Stimulated activated naive B cell treated with anti-CD40 and anti-IgM and Interleukin-4, amounts not matched to agents 10 μg/mL and 1 μg/mL and 100 μg/mL, for 72 hours (primary cell): ENCODE data around the gene SLC38A4.
"Not testable (repeated sequence)": the region's sequence is repeated elsewhere in the genome, so short reads cannot be mapped to it uniquely, and the experiment has no call there.

Source experiments
- ATAC-seq, 2 donors: fragments of 150-1000 bp; cut with Tn5 transposase; replicated peaks; 2 replicates each; pipeline ENCODE4 v1.10.0; 2021; ENCODE audit warnings: moderate library complexity in 1 of 2
- DNase-seq: peaks from one replicate; pipeline ENCODE4 v3.0.0; 2021
- H3K27ac Mint-ChIP-seq: one replicate; pipeline ENCODE4 v1.8.0; 2022; ENCODE audit warnings: mild to moderate bottlenecking, mixed read lengths
- H3K27me3 Mint-ChIP-seq, 2 donors: one replicate each; pipeline ENCODE4 v1.8.0; 2022; ENCODE audit warnings: mixed read lengths in 2 of 2
- H3K36me3 Mint-ChIP-seq, 2 donors: one replicate each; pipeline ENCODE4 v1.8.0; 2022; ENCODE audit warnings: mixed read lengths in 2 of 2, mild to moderate bottlenecking in 1 of 2
- H3K4me1 Mint-ChIP-seq, 2 donors: one replicate each; pipeline ENCODE4 v1.8.0; 2022; ENCODE audit warnings: mixed read lengths in 2 of 2, mild to moderate bottlenecking in 1 of 2
- H3K4me3 Mint-ChIP-seq, 2 donors: one replicate each; pipeline ENCODE4 v1.8.0; 2022; ENCODE audit warnings: mild to moderate bottlenecking in 2 of 2, mixed read lengths in 2 of 2, moderate library complexity in 1 of 2
- H3K9me3 Mint-ChIP-seq, 2 donors: one replicate each; pipeline ENCODE4 v1.8.0; 2022; ENCODE audit warnings: mixed read lengths in 2 of 2, mild to moderate bottlenecking in 1 of 2

Gene SLC38A4

GRCh38 chr12:46825591-46826414, at the start of gene SLC38A4:
Gene SLC38A4 (minus strand): TSS chr12:46825997. CDS start chr12:46793071, 32,926 bp downstream.
- Mint-ChIP-seq H3K4me3 (no peak within 1 kb of the TSS), H3K9me3 (peaks cover 0 to 3% of the 10 kb centered on the region in 2 donors), H3K27ac (no peak within 1 kb of the TSS), H3K27me3 (peaks cover 52 to 66% of the 10 kb centered on the region in 2 donors), H3K36me3 (no peaks in the 10 kb centered on the region), H3K4me1 (peaks cover 4% of the 10 kb centered on the region in 2 donors)
- ATAC-seq (no peak), DNase-seq (no peak)

- H3K4me1 Mint-ChIP-seq, result no peaks in the 10 kb centered on the region
- no peak overlapping the region for H3K4me3 Mint-ChIP-seq
- DNase-seq, result no peak
- ATAC-seq, result no peak
- peaks cover 11 to 12% of the 10 kb centered on the region in 2 donors for H3K9me3 Mint-ChIP-seq
- no peaks in the 10 kb centered on the region for H3K36me3 Mint-ChIP-seq
- H3K27ac Mint-ChIP-seq, result no peak overlapping the region
- H3K27me3 Mint-ChIP-seq, result peaks cover 27 to 40% of the 10 kb centered on the region in 2 donors
Measured at GRCh38 chr12:46875095-46875494, 49.3 kb upstream of the SLC38A4 start.

- H3K4me1 Mint-ChIP-seq, result no peaks in the 10 kb centered on the region
- ATAC-seq (no peak), DNase-seq (no peak)
- peaks cover 27 to 39% of the 10 kb centered on the region in 2 donors for H3K27me3 Mint-ChIP-seq
- peaks cover 11% of the 10 kb centered on the region in 2 donors for H3K9me3 Mint-ChIP-seq
- no peaks in the 10 kb centered on the region for H3K36me3 Mint-ChIP-seq
- no peak overlapping the region for H3K27ac Mint-ChIP-seq
- H3K4me3 Mint-ChIP-seq, result no peak overlapping the region
Measured at GRCh38 chr12:46874642-46875041, 48.8 kb upstream of the SLC38A4 start.

GRCh38 chr12:46872135-46872534, 46.3 kb upstream of the SLC38A4 start:
- ATAC-seq (no peak), DNase-seq (no peak)
- Mint-ChIP-seq H3K4me3 (no peak overlapping the region), H3K27me3 (peaks cover 21 to 22% of the 10 kb centered on the region in 2 donors), H3K9me3 (peaks cover 4 to 5% of the 10 kb centered on the region in 2 donors), H3K4me1 (no peaks in the 10 kb centered on the region), H3K27ac (no peak overlapping the region), H3K36me3 (no peaks in the 10 kb centered on the region)

GRCh38 chr12:46865311-46865710, 39.5 kb upstream of the SLC38A4 start:
- DNase-seq (no peak), ATAC-seq (no peak)
- H3K27me3 Mint-ChIP-seq, result peaks cover 0 to 5% of the 10 kb centered on the region in 2 donors
- no peaks in the 10 kb centered on the region for H3K4me1 Mint-ChIP-seq
- H3K36me3 Mint-ChIP-seq, result peaks cover 5 to 6% of the 10 kb centered on the region in 2 donors
- peaks cover 9 to 21% of the 10 kb centered on the region in 2 donors for H3K9me3 Mint-ChIP-seq
- no peak overlapping the region for H3K4me3 Mint-ChIP-seq
- H3K27ac Mint-ChIP-seq, result no peak overlapping the region

GRCh38 chr12:46858368-46858767, 32.6 kb upstream of the SLC38A4 start:
- no peak for ATAC-seq
- Mint-ChIP-seq H3K27ac (no peak overlapping the region), H3K9me3 (peaks cover 7 to 17% of the 10 kb centered on the region in 2 donors), H3K36me3 (peaks cover 3% of the 10 kb centered on the region in 2 donors), H3K4me1 (no peaks in the 10 kb centered on the region), H3K27me3 (no peaks in the 10 kb centered on the region), H3K4me3 (no peak overlapping the region)
- DNase-seq, result no peak

- ATAC-seq (no peak), DNase-seq (no peak)
- Mint-ChIP-seq H3K27me3 (no peaks in the 10 kb centered on the region), H3K36me3 (peaks cover 0 to 3% of the 10 kb centered on the region in 2 donors), H3K4me3 (no peak overlapping the region), H3K4me1 (no peaks in the 10 kb centered on the region), H3K27ac (no peak overlapping the region), H3K9me3 (peaks cover 7 to 13% of the 10 kb centered on the region in 2 donors)
Measured at GRCh38 chr12:46857486-46857885, 31.7 kb upstream of the SLC38A4 start.

- Mint-ChIP-seq H3K27ac (no peak overlapping the region), H3K27me3 (no peaks in the 10 kb centered on the region), H3K4me3 (no peak overlapping the region), H3K4me1 (no peaks in the 10 kb centered on the region), H3K36me3 (peaks cover 0 to 3% of the 10 kb centered on the region in 2 donors), H3K9me3 (peaks cover 7 to 9% of the 10 kb centered on the region in 2 donors)
- ATAC-seq, result no peak
- DNase-seq, result no peak
Measured at GRCh38 chr12:46855760-46856159, 30.0 kb upstream of the SLC38A4 start.

- H3K9me3 Mint-ChIP-seq, H3K4me1 Mint-ChIP-seq, ATAC-seq, DNase-seq, H3K27me3 Mint-ChIP-seq, H3K27ac Mint-ChIP-seq, H3K4me3 Mint-ChIP-seq, H3K36me3 Mint-ChIP-seq: not testable (repeated sequence)
Measured at GRCh38 chr12:46854188-46854587, 28.4 kb upstream of the SLC38A4 start.

- H3K4me1 Mint-ChIP-seq, H3K36me3 Mint-ChIP-seq, ATAC-seq, H3K9me3 Mint-ChIP-seq, DNase-seq, H3K27ac Mint-ChIP-seq, H3K4me3 Mint-ChIP-seq: not testable (repeated sequence)
- H3K27me3 Mint-ChIP-seq, result peaks cover 20% of the 10 kb centered on the region in 2 donors
Measured at GRCh38 chr12:46848792-46849191, 23.0 kb upstream of the SLC38A4 start.

GRCh38 chr12:46847001-46847400, 21.2 kb upstream of the SLC38A4 start:
- no peaks in the 10 kb centered on the region for H3K36me3 Mint-ChIP-seq
- no peak overlapping the region for H3K4me3 Mint-ChIP-seq
- H3K27ac Mint-ChIP-seq, result no peak overlapping the region
- no peak for DNase-seq
- H3K27me3 Mint-ChIP-seq, result peaks cover 23 to 25% of the 10 kb centered on the region in 2 donors
- ATAC-seq, result no peak
- no peaks in the 10 kb centered on the region for H3K4me1 Mint-ChIP-seq
- peaks cover 3 to 4% of the 10 kb centered on the region in 2 donors for H3K9me3 Mint-ChIP-seq

- no peak overlapping the region for H3K4me3 Mint-ChIP-seq
- no peak overlapping the region for H3K27ac Mint-ChIP-seq
- peaks cover 1 to 4% of the 10 kb centered on the region in 2 donors for H3K9me3 Mint-ChIP-seq
- H3K36me3 Mint-ChIP-seq, result no peaks in the 10 kb centered on the region
- H3K27me3 Mint-ChIP-seq, result peaks cover 16 to 27% of the 10 kb centered on the region in 2 donors
- no peak for ATAC-seq
- H3K4me1 Mint-ChIP-seq, result no peaks in the 10 kb centered on the region
- no peak for DNase-seq
Measured at GRCh38 chr12:46843811-46844210, 18.0 kb upstream of the SLC38A4 start.

GRCh38 chr12:46841891-46842290, 16.1 kb upstream of the SLC38A4 start:
- ATAC-seq (no peak), DNase-seq (no peak)
- no peak overlapping the region for H3K4me3 Mint-ChIP-seq
- peaks cover 9 to 20% of the 10 kb centered on the region in 2 donors for H3K27me3 Mint-ChIP-seq
- H3K27ac Mint-ChIP-seq, result no peak overlapping the region
- H3K4me1 Mint-ChIP-seq, result no peaks in the 10 kb centered on the region
- H3K9me3 Mint-ChIP-seq, result peaks cover 2 to 3% of the 10 kb centered on the region in 2 donors
- H3K36me3 Mint-ChIP-seq, result no peaks in the 10 kb centered on the region

GRCh38 chr12:46839964-46840363, 14.2 kb upstream of the SLC38A4 start:
- Mint-ChIP-seq H3K27me3 (peaks cover 15 to 22% of the 10 kb centered on the region in 2 donors), H3K9me3 (peaks cover 3 to 5% of the 10 kb centered on the region in 2 donors)

GRCh38 chr12:46839232-46839631, 13.4 kb upstream of the SLC38A4 start:
- Mint-ChIP-seq H3K4me3 (no peak overlapping the region), H3K36me3 (no peaks in the 10 kb centered on the region), H3K4me1 (no peaks in the 10 kb centered on the region), H3K27me3 (peaks cover 19 to 22% of the 10 kb centered on the region in 2 donors), H3K9me3 (peaks cover 3 to 5% of the 10 kb centered on the region in 2 donors), H3K27ac (no peak overlapping the region)
- DNase-seq, result no peak
- ATAC-seq, result no peak

More at GRCh38 chr12:46839964-46840363, 14.2 kb upstream of the SLC38A4 start:
- no peaks in the 10 kb centered on the region for H3K36me3 Mint-ChIP-seq
- H3K27ac Mint-ChIP-seq, result no peak overlapping the region
- DNase-seq, result no peak
- H3K4me3 Mint-ChIP-seq, result no peak overlapping the region
- no peaks in the 10 kb centered on the region for H3K4me1 Mint-ChIP-seq
- ATAC-seq, result no peak
